ENCODE measurements around the gene ILKAP.

- TF ChIP-seq CTCF (IDR thresholded peaks at IDR 0.05) (no peak), POLR2A (IDR thresholded peaks at IDR 0.05) (no peak)
Measured at GRCh38 chr2:238127165-238128060, 76.1 kb downstream of the ILKAP start.

All from stomach (tissue), 4 donors.